Naive thymus-derived CD4-positive, alpha-beta T cell (primary cell): ENCODE data around the gene HPRT1. TPM values are rescaled to one million over a fixed set of nuclear protein-coding genes. Genes with fewer than 3 reads are reported as not detected.

ENCODE experiments used
- ATAC-seq: fragments of 150-1000 bp; cut with Tn5 transposase; 2 replicates; pipeline ENCODE4 v1.10.0; 2021; ENCODE audit warnings: mild to moderate bottlenecking, moderate library complexity
- CTCF ChIA-PET: fragments of 350-600 bp; sonication (Branson Sonifier 250); formaldehyde crosslinking; loops from one replicate; lab custom pipeline; 2021; ENCODE audit warnings: antibody characterized with exemption; lab: Charles Lee
- POLR2A ChIA-PET: fragments of 350-600 bp; sonication (Branson Sonifier 250); formaldehyde crosslinking; loops from one replicate; lab custom pipeline; 2021; ENCODE audit warnings: antibody characterized with exemption, inconsistent platforms; lab: Charles Lee
- DNase-seq, 9 donors: peaks; one replicate each; pipeline versions ENCODE4 v3.0.0 to v3.0.0-alpha.2; 2020 to 2022; ENCODE audit warnings: mixed read lengths in 1 of 9
- H3K27ac ChIP-seq: one replicate; pipeline ENCODE4 v1.7.0; 2013; ENCODE audit warnings: mild to moderate bottlenecking, low read depth, low read length, moderate library complexity
- H3K27me3 ChIP-seq, 2 donors: one replicate each; pipeline ENCODE4 v1.7.0; 2013; ENCODE audit warnings: low read length in 2 of 2, mild to moderate bottlenecking in 2 of 2, moderate library complexity in 2 of 2; ENCODE audit not compliant: control insufficient read depth in 2 of 2, insufficient read depth in 2 of 2
- H3K36me3 ChIP-seq, 3 experiments: 1 replicate in 2 of 3; 2 replicates in 1 of 3; pipeline ENCODE4 v1.7.0; 2013; ENCODE audit warnings: low read length in 3 of 3, mild to moderate bottlenecking in 3 of 3, moderate library complexity in 1 of 3; ENCODE audit not compliant: insufficient read depth in 3 of 3, control insufficient read depth in 2 of 3
- H3K4me1 ChIP-seq, 2 donors: one replicate each; pipeline ENCODE4 v1.7.0; 2013; ENCODE audit warnings: low read length in 2 of 2, mild to moderate bottlenecking in 2 of 2, moderate library complexity in 1 of 2; ENCODE audit not compliant: control insufficient read depth in 2 of 2, insufficient read depth in 2 of 2
- H3K4me3 ChIP-seq: 2 replicates; pipeline ENCODE4 v1.7.0; 2013; ENCODE audit warnings: mild to moderate bottlenecking, low read length
- H3K9me3 ChIP-seq, 3 experiments: 1 replicate in 2 of 3; 2 replicates in 1 of 3; pipeline ENCODE4 v1.7.0; 2013; ENCODE audit warnings: low read length in 3 of 3; ENCODE audit not compliant: control insufficient read depth in 2 of 3
- H3K27ac Mint-ChIP-seq, 9 donors: one replicate each; pipeline ENCODE4 v1.8.0; 2020 to 2022; ENCODE audit warnings: mixed read lengths in 9 of 9, mild to moderate bottlenecking in 8 of 9, moderate library complexity in 5 of 9, inconsistent platforms in 2 of 9
- H3K27me3 Mint-ChIP-seq, 5 donors: one replicate each; pipeline ENCODE4 v1.8.0; 2021 to 2022; ENCODE audit warnings: mixed read lengths in 5 of 5, mild to moderate bottlenecking in 1 of 5
- H3K36me3 Mint-ChIP-seq, 5 donors: one replicate each; pipeline ENCODE4 v1.8.0; 2020 to 2022; ENCODE audit warnings: mixed read lengths in 5 of 5, mild to moderate bottlenecking in 3 of 5, inconsistent platforms in 1 of 5
- H3K4me1 Mint-ChIP-seq, 7 donors: one replicate each; pipeline ENCODE4 v1.8.0; 2020 to 2022; ENCODE audit warnings: mixed read lengths in 7 of 7, mild to moderate bottlenecking in 3 of 7, inconsistent platforms in 1 of 7
- H3K4me3 Mint-ChIP-seq, 10 donors: one replicate each; pipeline ENCODE4 v1.8.0; 2020 to 2022; ENCODE audit warnings: mild to moderate bottlenecking in 10 of 10, mixed read lengths in 10 of 10, moderate library complexity in 6 of 10, inconsistent platforms in 2 of 10
- H3K9me3 Mint-ChIP-seq, 11 donors: one replicate each; pipeline ENCODE4 v1.8.0; 2020 to 2022; ENCODE audit warnings: mixed read lengths in 11 of 11, mild to moderate bottlenecking in 4 of 11, inconsistent platforms in 1 of 11, moderate library complexity in 1 of 11
- intact Hi-C, 2 donors: fragments of 100-400 bp; cut with micrococcal nuclease; formaldehyde crosslinking; loops; one replicate each; pipeline ENCODE4 v1.15.1; 2023
- polyA plus RNA-seq, 2 donors: library from polyadenylated mRNA; unstranded; fragments of 300-500 nt; fragmentation: Illumina TruSeq; gene quantifications; one replicate each; pipeline ENCODE4 v1.2.3, GENCODE V29; 2021
- total RNA-seq, 6 experiments: library from RNA in 5 of 6; stranded (reverse) in 5 of 6; gene quantifications; 1 replicate in 5 of 6; 2 replicates in 1 of 6; pipeline ENCODE4 v1.2.3 and lab custom pipeline; 2021 to 2026

HPRT1 gene
- total and polyA plus RNA-seq, 7 experiments from 2014 or later: 13.6 to 89.8 (median 17.3) TPM

DNA sequence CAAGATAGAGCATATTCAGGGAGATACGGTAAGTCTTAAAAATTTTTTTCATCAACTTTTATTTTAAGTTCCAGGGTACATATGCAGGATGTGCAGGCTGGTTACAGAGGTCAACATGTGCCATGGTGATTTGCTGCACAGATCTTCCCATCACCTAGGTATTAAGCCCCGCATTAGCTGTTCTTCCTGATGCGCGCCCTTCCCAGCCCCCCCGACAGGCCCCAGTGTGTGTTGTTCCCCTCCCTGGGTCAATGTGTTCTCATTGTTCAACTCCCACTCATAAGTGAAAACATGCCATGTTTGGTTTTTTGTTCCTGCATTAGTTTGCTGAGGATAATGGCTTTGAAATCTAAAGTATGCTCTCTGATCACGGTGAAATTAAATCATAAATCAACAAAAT, 64.2 kb downstream of the HPRT1 start:
- POLR2A ChIA-PET: no interaction called here
- intact Hi-C loops: loop anchor here (5.0 kb wide), 2 partner anchors 238 to 258 kb away; no protein-coding TSS in a partner anchor
- no peak overlapping the region for H3K27ac Mint-ChIP-seq

DNA sequence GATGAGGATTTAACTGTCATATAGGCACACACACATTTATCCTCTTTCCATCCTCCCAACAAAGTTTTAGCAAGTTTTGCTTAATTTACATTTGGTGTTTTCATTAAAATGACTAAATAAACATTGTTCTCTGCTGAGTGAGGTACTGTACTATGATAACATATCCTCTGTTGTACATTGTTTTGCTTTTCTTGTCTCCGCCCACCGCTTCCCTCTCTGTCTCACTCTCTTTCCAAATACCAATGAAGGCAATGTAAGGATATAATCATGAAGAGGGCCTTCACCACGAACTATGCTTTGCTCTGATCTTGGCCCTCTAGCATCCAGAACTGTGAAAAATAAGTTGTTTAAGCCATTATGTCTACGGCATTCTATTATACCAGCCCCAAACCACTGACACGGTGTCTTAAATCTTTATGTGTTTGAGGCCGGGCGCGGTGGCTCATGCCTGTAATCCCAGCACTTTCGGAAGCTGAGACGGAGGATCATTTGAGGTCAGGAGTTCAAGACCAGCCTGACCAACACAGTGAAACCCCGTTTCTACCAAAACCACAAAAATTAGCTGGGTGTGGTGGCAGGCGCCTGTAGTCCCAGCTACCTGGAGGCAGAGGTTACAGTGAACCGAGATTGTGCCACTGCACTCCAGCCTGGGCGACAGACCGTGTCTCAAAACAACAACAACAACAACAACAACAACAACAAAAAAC, 65.3 kb downstream of the HPRT1 start:
- Histone ChIP-seq H3K27me3 (no peaks in the 10 kb centered on the region), H3K27ac (no peak overlapping the region), H3K36me3 (no peaks in the 10 kb centered on the region), H3K4me3 (no peak overlapping the region), H3K4me1 (no peaks in the 10 kb centered on the region), H3K9me3 (no peaks in the 10 kb centered on the region)
- ChIA-PET CTCF (no interaction called here), POLR2A (no interaction called here)
- Mint-ChIP-seq H3K9me3 (no peaks in the 10 kb centered on the region), H3K4me3 (no peak overlapping the region), H3K27ac (no peak overlapping the region), H3K4me1 (peaks cover 0 to 12% (median 3%) of the 10 kb centered on the region in 7 donors), H3K27me3 (no peaks in the 10 kb centered on the region), H3K36me3 (peaks cover 0 to 3% (median 0%) of the 10 kb centered on the region in 5 donors)
- no peak for ATAC-seq
- intact Hi-C loops: no loop called here
- DNase-seq: no peak

More for the DNA sequence above, 64.2 kb downstream of the HPRT1 start:
- no peaks in the 10 kb centered on the region for H3K4me1 ChIP-seq
- DNase-seq (no peak), ATAC-seq (no peak)
- H3K27ac ChIP-seq: no peak overlapping the region
- no peak overlapping the region for H3K4me3 ChIP-seq
- Mint-ChIP-seq H3K9me3 (no peaks in the 10 kb centered on the region), H3K4me1 (peaks cover 0 to 12% (median 3%) of the 10 kb centered on the region in 7 donors), H3K36me3 (peaks cover 0 to 3% (median 0%) of the 10 kb centered on the region in 5 donors), H3K27me3 (no peaks in the 10 kb centered on the region), H3K4me3 (no peak overlapping the region)
- no peaks in the 10 kb centered on the region for H3K27me3 ChIP-seq
- CTCF ChIA-PET: no interaction called here
- no peaks in the 10 kb centered on the region for H3K36me3 ChIP-seq
- no peaks in the 10 kb centered on the region for H3K9me3 ChIP-seq

DNA sequence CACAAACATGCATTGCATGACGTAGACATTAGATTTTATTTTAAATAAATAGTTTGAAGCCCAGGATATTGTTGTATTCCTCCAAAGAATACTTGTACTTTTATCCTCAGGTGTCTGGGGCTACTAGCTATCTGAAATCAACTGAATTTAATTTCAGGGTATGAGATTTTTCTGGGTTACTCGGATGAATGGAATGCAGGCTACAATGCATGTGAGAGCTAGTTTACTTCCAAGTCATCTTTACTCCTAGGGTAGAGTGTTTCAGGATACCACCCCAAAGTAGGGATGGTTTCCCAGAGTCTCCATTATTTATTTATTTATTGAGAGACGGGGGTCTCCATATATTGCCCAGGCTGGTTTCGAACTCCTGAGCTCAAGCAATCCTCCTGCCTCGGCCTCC, 66.4 kb downstream of the HPRT1 start:
- H3K4me3 ChIP-seq: no peak overlapping the region
- H3K4me3 Mint-ChIP-seq: no peak overlapping the region
- peaks cover 0 to 3% (median 0%) of the 10 kb centered on the region in 5 donors for H3K36me3 Mint-ChIP-seq
- peaks cover 0 to 12% (median 2%) of the 10 kb centered on the region in 7 donors for H3K4me1 Mint-ChIP-seq
- no peaks in the 10 kb centered on the region for H3K4me1 ChIP-seq
- no peak overlapping the region for H3K27ac ChIP-seq
- no peaks in the 10 kb centered on the region for H3K27me3 Mint-ChIP-seq
- ATAC-seq (no peak), DNase-seq (no peak)
- POLR2A ChIA-PET: no interaction called here
- H3K9me3 ChIP-seq: no peaks in the 10 kb centered on the region
- no peaks in the 10 kb centered on the region for H3K36me3 ChIP-seq
- no peak overlapping the region for H3K27ac Mint-ChIP-seq
- intact Hi-C loops: no loop called here
- no peaks in the 10 kb centered on the region for H3K9me3 Mint-ChIP-seq
- no peaks in the 10 kb centered on the region for H3K27me3 ChIP-seq
- CTCF ChIA-PET: no interaction called here

DNA sequence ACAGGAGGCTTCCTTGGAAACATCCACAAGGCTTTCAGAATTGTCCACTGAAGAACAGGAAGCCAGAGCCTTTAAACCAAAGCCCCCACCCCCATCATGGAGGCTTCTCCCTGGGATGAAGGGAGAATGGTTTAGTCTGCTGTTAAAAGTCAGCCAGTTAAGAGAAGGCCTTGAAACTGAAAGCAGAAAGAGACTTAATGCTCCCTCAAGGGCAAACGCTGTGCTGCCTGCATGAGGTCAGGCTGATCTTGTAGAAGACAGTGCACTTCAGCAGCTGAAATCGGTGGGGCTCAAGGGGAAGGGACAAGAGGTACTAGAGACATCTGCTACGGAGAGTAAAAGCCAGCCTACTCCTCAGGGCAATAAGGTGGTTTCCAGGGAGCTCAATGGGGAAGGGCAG, 69.0 kb downstream of the HPRT1 start:
- H3K4me1 ChIP-seq: no peaks in the 10 kb centered on the region
- intact Hi-C loops: no loop called here

DNA sequence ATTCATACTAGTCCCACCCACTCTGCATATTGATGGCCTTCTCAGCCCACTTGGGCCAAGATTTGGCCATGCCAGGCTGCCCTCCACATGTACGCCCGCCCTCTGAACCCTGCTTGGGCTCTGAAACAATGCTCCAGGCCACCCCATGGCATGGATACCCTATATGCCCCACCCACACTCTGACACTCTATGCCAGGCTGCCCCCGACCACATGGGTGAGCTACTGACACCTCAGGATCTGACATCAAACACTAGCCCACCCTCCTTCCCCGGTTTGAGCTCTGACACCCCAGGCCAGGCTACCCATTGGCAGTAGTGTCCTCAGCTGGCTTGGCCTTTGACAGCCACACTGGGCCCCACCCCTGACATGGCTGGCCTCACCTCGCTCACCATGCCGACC, 69.5 kb downstream of the HPRT1 start:
- intact Hi-C loops: no loop called here
- CTCF ChIA-PET: no interaction called here

More for the DNA sequence above, 69.0 kb downstream of the HPRT1 start:
- Histone ChIP-seq H3K9me3 (no peaks in the 10 kb centered on the region), H3K27me3 (no peaks in the 10 kb centered on the region), H3K27ac (no peak overlapping the region), H3K4me3 (no peak overlapping the region), H3K36me3 (no peaks in the 10 kb centered on the region)
- peaks cover 0 to 8% (median 0%) of the 10 kb centered on the region in 7 donors for H3K4me1 Mint-ChIP-seq
- no peaks in the 10 kb centered on the region for H3K9me3 Mint-ChIP-seq
- CTCF ChIA-PET: no interaction called here
- peaks cover 0 to 3% (median 0%) of the 10 kb centered on the region in 5 donors for H3K36me3 Mint-ChIP-seq
- H3K27me3 Mint-ChIP-seq: no peaks in the 10 kb centered on the region
- POLR2A ChIA-PET: no interaction called here
- ATAC-seq: no peak
- no peak for DNase-seq
- H3K27ac Mint-ChIP-seq: no peak overlapping the region
- no peak overlapping the region for H3K4me3 Mint-ChIP-seq

GRCh38 chrX:134530845-134531244, 70.9 kb downstream of the HPRT1 start:
- H3K36me3 ChIP-seq: no peaks in the 10 kb centered on the region
- intact Hi-C loops: no loop called here
- no peaks in the 10 kb centered on the region for H3K4me1 ChIP-seq
- ChIA-PET CTCF (no interaction called here), POLR2A (no interaction called here)
- Mint-ChIP-seq H3K9me3 (no peaks in the 10 kb centered on the region), H3K36me3 (no peaks in the 10 kb centered on the region), H3K4me3 (no peak overlapping the region), H3K4me1 (peaks cover 0 to 4% (median 0%) of the 10 kb centered on the region in 7 donors), H3K27me3 (no peaks in the 10 kb centered on the region), H3K27ac (no peak overlapping the region)
- no peak overlapping the region for H3K4me3 ChIP-seq
- no peak for DNase-seq
- H3K27me3 ChIP-seq: no peaks in the 10 kb centered on the region
- no peak overlapping the region for H3K27ac ChIP-seq
- no peaks in the 10 kb centered on the region for H3K9me3 ChIP-seq
- no peak for ATAC-seq

More for the DNA sequence above, 69.5 kb downstream of the HPRT1 start:
- ATAC-seq: no peak
- POLR2A ChIA-PET: no interaction called here
- no peak overlapping the region for H3K27ac ChIP-seq
- Mint-ChIP-seq H3K4me1 (peaks cover 0 to 8% (median 0%) of the 10 kb centered on the region in 7 donors), H3K36me3 (peaks cover 0 to 3% (median 0%) of the 10 kb centered on the region in 5 donors), H3K27ac (no peak overlapping the region), H3K27me3 (no peaks in the 10 kb centered on the region), H3K9me3 (no peaks in the 10 kb centered on the region), H3K4me3 (no peak overlapping the region)
- H3K9me3 ChIP-seq: no peaks in the 10 kb centered on the region
- DNase-seq: no peak
- no peaks in the 10 kb centered on the region for H3K27me3 ChIP-seq
- H3K4me3 ChIP-seq: no peak overlapping the region
- H3K4me1 ChIP-seq: no peaks in the 10 kb centered on the region
- H3K36me3 ChIP-seq: no peaks in the 10 kb centered on the region

GRCh38 chrX:134533352-134533751, 73.4 kb downstream of the HPRT1 start:
- H3K36me3 Mint-ChIP-seq: no peaks in the 10 kb centered on the region
- Histone ChIP-seq H3K27ac (no peak overlapping the region), H3K4me1 (no peaks in the 10 kb centered on the region), H3K4me3 (no peak overlapping the region), H3K9me3 (no peaks in the 10 kb centered on the region), H3K36me3 (no peaks in the 10 kb centered on the region), H3K27me3 (no peaks in the 10 kb centered on the region)
- no peak overlapping the region for H3K27ac Mint-ChIP-seq
- POLR2A ChIA-PET: no interaction called here
- H3K9me3 Mint-ChIP-seq: no peaks in the 10 kb centered on the region
- ATAC-seq (no peak), DNase-seq (no peak)
- peaks cover 0 to 2% (median 0%) of the 10 kb centered on the region in 7 donors for H3K4me1 Mint-ChIP-seq
- no peaks in the 10 kb centered on the region for H3K27me3 Mint-ChIP-seq
- no peak overlapping the region for H3K4me3 Mint-ChIP-seq
- intact Hi-C loops: no loop called here
- CTCF ChIA-PET: no interaction called here
